ENCODE measurements around the gene LRRC8C.

LRRC8C gene

DNA sequence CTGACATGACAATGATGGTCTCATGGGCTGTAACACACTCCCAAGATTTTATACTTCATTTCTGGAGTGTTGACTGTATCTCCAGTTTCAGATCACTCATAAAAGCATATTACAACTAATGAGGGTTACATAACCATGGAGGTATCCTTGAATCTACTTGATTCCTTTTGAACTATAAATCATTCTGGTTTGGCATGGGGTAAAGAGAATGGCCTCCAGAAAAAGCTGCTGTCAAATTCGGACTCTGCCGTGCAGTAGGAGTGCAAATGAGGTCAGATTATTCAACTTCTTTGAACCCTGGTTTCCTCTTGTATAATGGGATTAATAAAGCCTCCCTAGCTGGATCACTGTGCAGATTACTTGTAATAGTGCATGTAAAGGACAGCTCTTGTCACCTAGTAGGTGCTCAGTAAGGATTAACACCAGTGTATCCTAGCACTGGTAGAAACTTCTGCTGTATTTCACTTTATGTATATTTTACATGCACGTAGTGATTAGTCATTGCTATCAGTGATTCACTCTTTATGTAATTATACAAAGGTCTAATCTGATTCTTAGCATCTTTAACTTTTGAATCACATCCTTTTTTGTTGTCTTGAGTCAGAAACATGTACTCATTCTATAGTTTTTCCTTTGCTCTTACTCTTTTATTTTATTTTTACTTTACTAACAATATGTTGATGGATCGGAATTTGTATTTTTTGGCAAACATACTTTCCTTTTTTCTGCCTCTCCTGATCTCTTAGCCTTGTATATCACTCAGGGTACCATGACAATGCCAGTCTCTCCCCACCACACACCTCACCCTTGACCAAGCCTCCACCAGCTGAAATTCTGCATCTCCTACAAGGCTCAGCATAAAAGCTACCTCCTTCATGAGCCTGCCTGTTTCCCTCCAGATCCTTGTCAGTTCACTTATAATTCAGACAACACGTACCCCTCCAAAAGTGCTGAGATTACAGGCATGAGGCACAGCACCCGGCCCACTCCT lies 3.2 kb downstream of the LRRC8C start:
- DNase-seq: no peak

DNA sequence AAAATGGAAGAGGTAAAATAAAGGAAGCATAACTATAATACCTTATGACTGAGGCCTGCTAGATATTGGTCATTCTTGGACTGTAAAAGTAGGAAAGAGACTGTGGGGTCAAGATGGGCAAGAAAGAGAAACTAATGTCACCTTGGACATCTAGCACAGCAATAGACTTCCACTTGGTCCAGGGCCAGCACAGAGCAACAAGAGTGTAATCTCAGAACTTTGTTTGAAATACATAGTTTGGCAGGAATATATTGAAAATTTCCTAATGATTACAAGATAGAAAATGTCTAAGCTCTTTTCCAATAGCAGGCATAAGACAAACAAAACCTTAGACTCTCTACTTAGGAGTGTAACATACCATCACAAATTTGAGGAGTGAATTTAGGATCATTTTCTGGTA lies 4.6 kb downstream of the LRRC8C start:
- DNase-seq: no peak

DNA sequence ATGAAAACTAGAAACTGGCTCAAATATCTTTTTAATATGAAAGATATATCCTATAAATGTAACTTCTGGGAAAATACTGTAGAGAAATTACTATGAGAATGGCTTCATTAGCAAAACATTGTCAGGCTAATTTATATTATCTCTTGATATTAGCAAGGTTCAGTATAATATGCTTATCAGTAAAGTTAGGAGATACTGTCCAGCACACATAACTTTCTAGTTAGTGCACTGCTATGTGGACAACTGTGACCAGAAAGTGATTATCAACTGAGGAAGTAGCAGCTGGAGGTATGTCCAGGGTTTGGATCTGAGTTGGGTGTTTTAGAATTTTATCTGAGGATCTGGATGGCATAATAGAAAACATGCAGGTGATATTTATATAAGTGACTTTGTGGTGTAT lies 7.5 kb downstream of the LRRC8C start:
- no peak for DNase-seq

DNA sequence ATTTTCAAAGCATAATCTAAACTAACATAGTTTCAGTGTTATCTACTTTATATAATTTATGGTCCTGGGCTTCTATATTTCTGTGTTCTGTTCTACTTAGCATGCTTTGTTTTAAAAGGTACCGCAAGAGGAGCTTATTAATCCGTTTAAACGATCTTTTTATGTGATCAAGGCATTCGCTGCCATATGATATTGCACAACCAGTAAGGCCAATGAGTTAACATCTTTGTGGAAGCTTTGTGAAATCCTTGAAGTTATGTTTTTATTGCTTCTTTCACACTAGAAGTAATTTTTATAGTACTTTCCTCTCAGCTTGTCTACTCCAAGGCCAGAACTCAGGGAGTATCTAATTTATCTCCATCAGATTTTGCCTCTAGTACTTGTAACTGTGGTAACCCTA lies 8.9 kb downstream of the LRRC8C start:
- DNase-seq: no peak

DNA sequence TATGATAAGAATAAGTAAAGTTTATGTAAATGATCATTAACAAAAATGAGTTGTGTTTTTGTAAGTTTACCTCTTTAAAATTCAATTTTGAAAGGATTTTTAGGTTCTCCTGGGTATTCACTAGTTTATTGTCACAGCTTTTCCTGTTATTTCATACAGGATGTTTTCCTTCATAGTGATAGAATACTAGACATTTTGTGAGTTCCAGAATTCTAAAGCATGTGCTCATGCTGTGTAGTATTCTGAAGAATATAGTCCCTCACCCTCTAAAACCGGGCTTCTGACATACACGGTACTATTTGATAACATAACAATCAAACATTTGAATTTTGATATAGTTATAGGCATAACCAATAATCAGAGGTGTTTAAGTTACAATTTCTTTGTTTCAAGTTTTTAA lies 10.7 kb downstream of the LRRC8C start:
- no peak for DNase-seq

DNA sequence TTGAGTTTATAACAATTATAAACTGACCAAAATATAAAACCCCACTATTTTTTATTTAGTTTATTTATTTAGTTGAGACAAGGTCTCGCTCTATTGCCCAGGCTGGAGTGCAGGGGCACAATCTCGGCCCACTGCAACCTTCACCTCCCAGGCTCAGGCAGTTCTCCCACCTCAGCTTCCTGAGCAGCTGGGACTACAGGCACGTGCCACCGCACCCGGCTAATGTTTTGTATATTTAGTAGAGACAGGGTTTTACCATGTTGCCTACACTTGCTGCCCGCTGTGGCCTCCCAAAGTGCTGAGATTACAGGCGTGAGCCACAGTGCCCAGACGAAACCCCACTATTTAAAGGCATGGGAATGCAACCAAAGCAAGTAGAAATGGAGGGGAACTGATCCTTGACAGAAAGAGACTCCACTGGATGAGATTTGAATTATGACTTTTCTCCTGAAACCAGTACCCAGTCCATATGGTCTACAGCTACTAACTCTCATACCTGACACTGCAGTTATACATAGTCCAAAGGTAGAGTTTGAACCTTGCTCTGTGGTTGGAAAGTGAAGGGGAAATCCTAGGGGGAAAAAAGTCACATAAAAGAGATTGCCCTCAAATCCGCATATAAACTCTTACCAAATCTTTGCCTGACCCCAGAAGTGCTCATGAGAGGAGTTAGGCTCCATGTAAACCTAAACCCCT lies 11.3 kb downstream of the LRRC8C start:
- no peak for DNase-seq

DNA sequence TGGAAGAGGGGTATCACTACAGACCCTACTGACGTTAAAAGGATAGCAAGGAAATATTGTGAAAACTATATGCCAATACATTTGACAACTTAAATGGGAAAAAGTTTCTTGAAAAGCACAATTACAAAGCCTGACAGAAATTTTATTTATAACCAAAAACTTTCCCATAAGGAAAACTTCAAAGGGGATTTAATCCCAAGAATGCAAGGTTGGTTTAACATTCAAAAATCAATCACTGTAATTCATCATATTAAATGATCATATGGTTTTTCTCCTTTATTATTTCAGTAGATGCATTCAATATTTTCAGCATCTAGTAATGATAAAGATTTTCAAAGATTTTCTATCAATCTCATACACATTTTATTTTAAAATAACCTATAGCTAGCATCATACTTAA lies 13.3 kb downstream of the LRRC8C start:
- DNase-seq: no peak

DNA sequence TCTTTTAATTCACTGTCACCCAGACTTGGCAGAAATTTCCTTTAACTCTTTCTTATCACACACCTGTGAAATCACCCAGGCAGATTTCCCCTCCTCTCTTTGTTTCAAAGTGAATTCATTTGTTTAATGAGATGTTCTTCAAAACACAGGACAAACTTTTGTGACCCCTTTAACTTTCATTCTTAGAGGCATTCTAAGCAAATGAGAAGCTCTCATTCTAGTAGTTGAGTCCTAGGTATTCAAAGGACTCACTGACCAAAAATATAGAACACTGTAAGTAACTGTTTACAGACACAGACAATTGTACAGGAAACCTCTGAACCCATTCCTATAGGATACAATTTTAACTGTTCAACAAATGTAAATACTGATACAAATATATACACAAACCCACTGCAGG lies 16.9 kb downstream of the LRRC8C start:
- DNase-seq: no peak

DNA sequence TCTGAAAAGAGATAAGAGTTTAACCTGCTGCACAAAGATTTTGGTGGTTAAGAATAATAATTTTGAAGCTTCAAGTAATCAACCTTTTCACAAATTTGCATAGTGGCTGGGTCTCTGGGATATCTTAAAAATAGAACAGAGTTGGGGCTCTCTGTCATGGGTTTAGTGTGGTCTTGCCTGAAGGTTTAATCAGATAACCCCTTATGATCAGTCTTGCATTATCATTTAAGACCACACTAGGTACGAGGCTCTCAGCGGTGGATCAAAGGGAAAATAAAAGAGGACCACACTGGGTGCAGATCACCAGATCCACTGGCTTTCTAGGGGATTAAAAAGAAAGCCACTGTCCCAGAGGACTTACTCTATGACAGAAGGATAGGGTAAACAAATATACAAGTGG lies 19.5 kb downstream of the LRRC8C start:
- no peak for DNase-seq

DNA sequence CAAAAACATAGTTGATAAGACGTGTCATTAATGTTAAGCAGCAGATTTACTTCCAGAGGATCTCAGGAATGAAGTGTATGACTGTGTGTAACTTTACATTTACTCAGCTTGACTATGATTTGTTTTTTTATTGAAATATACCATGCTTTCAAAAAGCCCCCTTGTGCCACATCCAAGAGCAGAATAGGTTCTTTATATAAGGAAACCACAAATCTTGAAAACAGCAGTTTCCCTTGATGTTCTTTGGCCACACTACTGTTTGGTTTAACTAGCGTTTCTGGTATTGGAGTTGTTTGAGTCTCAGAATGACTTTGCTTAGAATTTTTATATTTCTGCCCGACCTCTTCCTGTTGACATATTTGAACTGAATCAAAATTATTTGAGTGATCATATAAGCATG lies 25.0 kb downstream of the LRRC8C start:
- DNase-seq: no peak

DNA sequence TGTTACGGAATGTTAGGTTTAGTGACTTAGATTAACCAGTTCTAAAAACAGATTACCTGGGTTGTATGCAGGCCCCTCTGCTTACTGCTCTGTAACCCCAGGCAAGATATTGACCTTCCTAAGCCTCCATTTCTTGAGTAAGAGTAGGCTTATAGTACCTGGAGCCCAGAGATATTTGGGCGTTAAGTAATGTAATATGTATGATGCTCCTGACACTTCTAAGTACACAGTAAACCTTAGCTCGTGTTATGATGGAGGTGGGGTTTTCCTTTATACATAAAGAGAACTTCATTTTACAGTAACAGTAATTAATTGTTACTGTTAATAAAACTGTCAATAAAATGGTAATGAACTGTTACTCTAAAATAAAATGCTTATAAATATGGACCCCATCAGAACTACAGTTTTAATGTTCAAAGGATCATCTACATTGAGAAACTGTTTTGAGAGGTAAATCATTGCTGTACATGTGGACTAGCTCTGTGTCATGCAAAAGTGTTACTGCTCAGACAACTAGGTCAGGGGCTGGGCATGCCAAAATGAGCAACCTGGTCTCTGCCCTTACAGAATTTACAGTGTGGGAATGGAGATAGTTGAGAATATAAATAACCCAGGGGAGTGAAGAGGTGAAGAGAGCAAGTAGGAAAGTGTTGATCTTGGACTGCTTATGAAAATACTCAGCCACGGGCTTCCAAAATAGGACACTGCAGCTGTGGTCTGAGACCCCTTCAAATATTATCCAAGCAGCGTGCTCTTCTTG lies 26.6 kb downstream of the LRRC8C start:
- DNase-seq: no peak

DNA sequence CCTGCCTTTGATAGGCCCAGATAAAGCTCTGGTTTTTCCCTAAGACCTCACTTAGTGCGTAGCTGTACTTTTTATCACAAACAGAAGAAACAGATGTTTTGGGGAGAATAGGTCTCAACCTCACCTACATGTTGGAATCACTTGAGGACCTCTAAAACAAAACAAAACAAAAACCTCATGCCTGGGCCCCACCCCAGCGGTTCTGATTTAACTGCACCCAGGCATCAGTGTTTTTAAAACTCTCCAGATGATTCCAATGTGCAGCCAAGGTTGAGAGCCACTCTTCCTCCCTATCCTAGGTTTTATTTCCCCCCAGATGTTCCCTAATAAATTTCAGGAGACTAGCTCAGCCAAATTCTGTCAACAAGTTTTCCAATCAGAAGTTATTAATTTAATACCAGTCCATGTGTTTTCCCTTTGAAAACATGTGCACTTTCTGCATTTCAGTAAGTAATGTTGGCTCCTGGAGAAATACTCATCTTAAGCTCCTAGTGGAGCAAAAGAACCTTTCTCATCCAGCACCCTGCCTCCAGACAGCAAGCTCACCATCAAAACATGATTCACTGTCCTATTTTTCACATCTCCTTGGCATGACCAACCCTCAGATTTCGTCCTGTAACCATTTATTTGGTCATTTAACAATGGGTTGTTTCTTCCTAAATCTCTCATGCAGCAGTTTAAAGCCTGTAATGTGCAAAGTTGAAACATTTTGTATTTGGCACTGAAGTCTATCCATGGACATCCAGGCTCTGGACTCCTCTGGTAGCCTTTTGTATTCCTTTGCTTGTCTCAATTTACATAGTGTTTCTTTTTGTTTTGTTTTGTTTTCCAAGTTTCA lies 27.5 kb downstream of the LRRC8C start:
- DNase-seq: no peak

DNA sequence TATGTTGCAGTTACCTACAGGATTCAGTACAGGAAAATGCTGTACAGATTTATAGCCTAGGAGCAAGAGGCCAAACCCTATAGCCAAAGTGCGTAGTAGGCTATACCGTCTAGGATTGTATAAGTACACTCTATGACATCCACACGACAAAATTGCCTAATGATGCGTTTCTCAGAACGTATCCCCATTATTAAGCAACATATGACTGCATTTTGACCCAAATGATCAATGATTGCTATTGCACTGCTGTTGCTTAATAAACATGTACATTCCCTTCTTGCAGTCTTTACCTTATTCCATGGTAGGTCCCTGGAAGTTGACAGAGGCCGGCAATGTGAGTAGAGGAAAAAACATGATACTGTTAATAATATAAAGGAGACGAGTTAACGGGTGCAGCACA lies 33.0 kb downstream of the LRRC8C start:
- no peak for DNase-seq

DNA sequence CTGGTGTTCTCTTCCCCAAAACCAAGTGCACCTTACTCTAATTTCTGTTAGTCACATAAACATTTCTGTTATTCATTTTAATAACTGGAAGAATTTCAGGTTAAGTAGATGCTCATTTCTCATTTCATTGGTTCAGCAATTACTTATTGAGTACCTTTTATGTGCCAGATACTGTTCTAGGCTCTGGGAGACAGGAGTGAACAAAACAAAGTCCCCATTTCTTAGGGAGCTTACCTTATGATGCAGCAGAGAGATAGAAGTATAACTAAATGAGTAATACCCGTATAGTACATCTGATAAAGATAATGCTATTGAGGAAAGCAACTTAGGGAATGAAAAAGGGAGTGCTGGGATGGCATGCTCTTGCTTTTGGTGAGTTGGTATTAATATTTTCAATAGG lies 33.7 kb downstream of the LRRC8C start:
- no peak for DNase-seq

DNA sequence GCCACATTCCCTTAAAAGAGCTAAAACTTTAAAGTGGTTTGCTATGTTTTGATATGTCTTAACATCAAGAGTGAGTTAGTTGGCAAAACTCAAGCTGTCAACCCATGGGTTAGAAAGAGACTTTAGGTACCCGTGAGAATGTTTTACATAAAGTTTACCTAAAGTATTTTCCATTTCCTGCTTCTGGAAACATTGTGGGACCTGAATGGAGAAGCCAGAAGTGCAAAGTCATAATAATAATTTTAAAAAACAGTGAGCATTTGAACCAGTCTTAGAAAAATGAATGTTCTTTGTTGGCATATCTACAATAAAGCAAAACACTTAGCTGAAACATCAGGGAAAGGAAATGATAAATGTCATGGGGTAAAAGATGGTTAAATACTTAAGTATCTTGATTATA lies 34.8 kb downstream of the LRRC8C start:
- DNase-seq: no peak

DNA sequence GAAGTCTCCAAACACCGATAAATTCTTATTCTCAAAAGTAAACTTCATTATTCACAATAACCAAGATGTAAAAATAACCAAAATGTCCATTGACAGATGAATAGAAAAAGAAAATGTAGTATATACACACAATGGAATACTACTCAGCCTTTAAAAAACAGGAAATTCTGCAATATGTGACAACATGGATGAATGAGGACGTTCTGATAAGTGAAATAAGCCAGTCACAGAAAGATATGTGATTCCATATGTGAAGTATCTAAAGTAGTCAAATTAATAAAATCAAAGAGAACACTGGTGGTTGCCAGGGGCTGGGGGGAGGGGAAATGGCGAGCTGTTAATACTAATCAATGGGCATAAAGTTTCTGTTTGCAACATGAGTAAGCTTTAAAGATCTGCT lies 36.0 kb downstream of the LRRC8C start:
- no peak for DNase-seq

DNA sequence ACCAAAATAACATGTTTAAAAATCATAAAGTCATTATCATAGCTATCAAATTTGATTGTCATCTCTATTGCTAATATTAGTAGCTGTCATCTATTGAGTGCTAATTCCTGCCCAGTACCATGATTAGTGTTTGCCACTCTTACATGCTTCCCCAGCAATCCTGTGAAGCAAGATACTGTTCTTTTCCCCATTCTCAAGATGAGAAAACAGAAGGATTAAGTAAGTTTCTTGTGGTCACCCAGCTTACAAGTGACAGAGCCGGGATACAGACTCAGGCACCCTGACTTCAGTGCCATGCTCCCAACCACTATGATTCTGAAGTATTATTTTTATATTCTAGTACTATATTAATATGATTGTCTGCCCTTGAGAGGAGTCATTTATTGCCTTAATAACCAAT lies 36.5 kb downstream of the LRRC8C start:
- DNase-seq: no peak

DNA sequence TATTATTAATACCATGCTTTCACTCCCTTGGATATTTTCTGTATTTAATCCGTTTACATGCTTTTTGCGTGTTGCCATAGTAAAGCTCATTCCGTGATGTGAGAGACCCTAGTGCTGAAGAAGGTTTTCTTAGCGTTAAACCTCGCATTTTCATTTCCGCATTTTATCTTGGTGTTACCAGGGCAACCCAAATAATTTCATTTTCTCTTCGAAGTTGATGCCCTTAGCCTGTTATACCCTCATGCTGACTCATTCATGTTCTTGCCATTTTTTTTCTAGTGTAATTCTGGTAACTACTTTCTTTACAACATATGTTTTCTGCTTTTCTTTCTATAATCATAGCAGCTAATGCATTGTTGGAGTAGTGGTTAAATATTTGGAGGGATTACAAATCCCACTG lies 37.2 kb downstream of the LRRC8C start:
- no peak for DNase-seq

DNA sequence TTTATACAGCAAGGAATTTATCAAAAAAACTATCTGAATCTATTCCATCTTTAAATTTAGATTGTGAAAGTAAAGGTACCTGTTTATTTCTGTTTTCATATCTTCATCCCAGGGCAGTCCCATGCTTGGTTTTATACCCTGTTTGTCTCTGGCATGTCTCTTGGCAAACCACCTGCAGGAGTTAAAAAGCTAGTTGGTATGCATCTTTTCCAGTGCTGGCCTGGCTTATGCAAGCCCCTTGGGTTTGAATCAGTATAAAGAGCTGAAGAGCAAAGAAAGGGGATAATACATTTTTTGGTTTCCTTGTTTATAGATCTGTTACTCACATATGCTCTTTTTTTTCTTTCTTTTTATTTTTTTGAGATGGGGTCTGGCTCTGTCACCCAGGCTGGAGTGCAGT lies 37.8 kb downstream of the LRRC8C start:
- no peak for DNase-seq

DNA sequence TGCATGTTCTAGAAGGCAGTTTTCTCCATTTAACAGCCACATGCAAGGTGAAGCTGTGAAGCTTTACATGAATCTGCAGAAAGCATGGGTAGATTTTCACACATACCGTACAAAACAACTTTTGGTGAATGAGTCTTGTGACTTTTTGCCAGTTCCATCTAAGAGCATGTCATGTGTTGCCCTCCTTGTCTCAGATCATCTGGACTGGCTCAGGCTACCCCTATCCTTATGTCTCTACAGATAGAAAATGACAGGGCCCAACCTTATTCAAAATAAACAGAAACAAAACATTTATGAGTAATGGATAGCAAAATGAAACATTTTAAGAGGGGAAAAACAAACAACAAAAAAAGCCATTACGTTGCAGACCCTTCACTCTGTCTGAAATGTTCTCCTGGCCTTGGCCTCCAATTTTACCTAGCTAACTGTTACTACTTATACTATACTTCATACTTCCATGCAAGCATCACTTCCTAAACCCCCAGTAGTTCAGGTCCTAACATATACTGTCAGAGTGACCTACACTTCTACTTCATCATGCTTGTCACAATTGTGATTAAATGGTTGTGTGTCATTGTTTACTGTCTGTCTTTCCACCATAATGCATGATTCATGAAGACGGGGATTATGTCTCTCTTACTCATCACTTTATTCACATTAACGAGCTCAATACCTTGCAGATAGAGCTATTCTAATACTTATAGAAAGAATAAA lies 39.0 kb downstream of the LRRC8C start:
- no peak for DNase-seq

DNA sequence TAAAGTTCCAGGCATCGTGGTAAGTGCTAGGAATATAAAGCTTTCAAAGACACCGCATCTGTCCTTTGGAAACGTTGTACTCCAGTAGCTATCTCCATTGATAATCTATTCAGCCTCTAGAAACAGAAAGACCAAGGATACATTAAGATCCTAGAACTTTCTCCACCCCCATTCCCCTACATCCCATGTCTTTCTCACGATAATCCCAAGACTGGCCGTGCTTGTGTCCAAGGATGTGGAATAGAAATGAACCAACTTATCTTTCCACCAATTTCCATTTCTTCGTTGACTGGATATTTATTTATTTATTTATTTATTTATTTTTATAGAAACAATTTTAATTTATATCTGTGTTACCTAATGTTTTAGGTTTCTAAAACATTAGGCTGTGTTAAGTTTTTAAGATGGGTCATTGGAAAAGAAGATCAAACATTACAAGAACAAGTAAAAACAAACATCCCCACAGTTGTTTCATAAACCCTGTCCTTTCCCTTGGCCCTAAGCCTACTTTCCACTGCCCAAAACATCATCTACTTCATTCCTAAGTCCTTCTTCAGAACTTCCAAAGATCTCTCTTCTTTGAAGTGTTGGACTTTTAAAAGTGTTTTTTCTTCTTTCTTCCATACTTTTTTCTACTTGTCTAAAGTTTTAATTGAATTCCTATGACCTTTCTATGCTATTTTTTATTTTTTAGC lies 39.7 kb downstream of the LRRC8C start:
- no peak for DNase-seq
